ES-I3 (cell line): ENCODE data around the gene SHROOM2.
A peak's percentile ranks its signal among the peaks of the same experiment; 100 is the strongest.
"Not testable (repeated sequence)": the region's sequence is repeated elsewhere in the genome, so short reads cannot be mapped to it uniquely, and the experiment has no call there.

ENCODE experiments used
- H3K36me3 ChIP-seq: 2 replicates; pipeline ENCODE4 v1.6.1; 2013; ENCODE audit warnings: mild to moderate bottlenecking, low read length, control low read depth, moderate library complexity; ENCODE audit not compliant: insufficient read depth
- H3K4me1 ChIP-seq: 2 replicates; pipeline ENCODE4 v1.6.1; 2013; ENCODE audit warnings: mild to moderate bottlenecking, control low read depth, low read length; ENCODE audit not compliant: insufficient read depth
- H3K9ac ChIP-seq: 2 replicates; pipeline ENCODE4 v1.6.1; 2013; ENCODE audit warnings: low read depth, mild to moderate bottlenecking, low read length, moderate library complexity
- H3K9me3 ChIP-seq: 2 replicates; pipeline ENCODE4 v1.6.1; 2013; ENCODE audit warnings: mild to moderate bottlenecking, low read length, moderate library complexity; ENCODE audit not compliant: control insufficient read depth, insufficient read depth

The SHROOM2 gene

GRCh38 chrX:9765072-9765736, 21.0 kb upstream of the SHROOM2 start:
- Histone ChIP-seq H3K9me3 (no peaks in the 10 kb centered on the region), H3K9ac (peak overlapping the region; percentile 62), H3K4me1 (no peaks in the 10 kb centered on the region), H3K36me3 (no peaks in the 10 kb centered on the region)

GRCh38 chrX:9765737-9766097, 20.5 kb upstream of the SHROOM2 start, which contains the start of gene GPR143:
GPR143 (minus strand) TSS chrX:9765847; CDS start chrX:9765817, 30 bp downstream.
- H3K9ac ChIP-seq: peak within 1 kb of the TSS; percentile 62
- H3K36me3 ChIP-seq: no peaks in the 10 kb centered on the region
- H3K9me3 ChIP-seq: no peaks in the 10 kb centered on the region
- no peaks in the 10 kb centered on the region for H3K4me1 ChIP-seq

- H3K36me3 ChIP-seq: peaks cover 3% of the 10 kb centered on the region; the same call in 1 of the 2 replicates
- no peak overlapping the region for H3K9ac ChIP-seq
- H3K4me1 ChIP-seq: no peaks in the 10 kb centered on the region
- no peaks in the 10 kb centered on the region for H3K9me3 ChIP-seq
Observed at GRCh38 chrX:9767375-9767774, 18.9 kb upstream of the SHROOM2 start.

- H3K9ac ChIP-seq, H3K9me3 ChIP-seq, H3K4me1 ChIP-seq, H3K36me3 ChIP-seq: not testable (repeated sequence)
Observed at GRCh38 chrX:9768321-9768839, 17.8 kb upstream of the SHROOM2 start.

GRCh38 chrX:9770319-9770718, 15.9 kb upstream of the SHROOM2 start:
- peaks cover 3% of the 10 kb centered on the region; the same call in 1 of the 2 replicates for H3K36me3 ChIP-seq
- H3K9ac ChIP-seq: no peak overlapping the region
- no peaks in the 10 kb centered on the region for H3K9me3 ChIP-seq
- no peaks in the 10 kb centered on the region for H3K4me1 ChIP-seq

- peaks cover 3% of the 10 kb centered on the region; the same call in 1 of the 2 replicates for H3K36me3 ChIP-seq
- H3K9ac ChIP-seq: no peak overlapping the region
- H3K9me3 ChIP-seq: no peaks in the 10 kb centered on the region
- H3K4me1 ChIP-seq: no peaks in the 10 kb centered on the region
Observed at GRCh38 chrX:9772943-9773342, 13.3 kb upstream of the SHROOM2 start.

- Histone ChIP-seq H3K9me3 (no peaks in the 10 kb centered on the region), H3K36me3 (peaks cover 3% of the 10 kb centered on the region; the same call in 1 of the 2 replicates), H3K9ac (no peak overlapping the region), H3K4me1 (no peaks in the 10 kb centered on the region)
Observed at GRCh38 chrX:9775930-9776329, 10.3 kb upstream of the SHROOM2 start.

- Histone ChIP-seq H3K36me3 (no peaks in the 10 kb centered on the region), H3K9me3 (no peaks in the 10 kb centered on the region), H3K9ac (no peak overlapping the region), H3K4me1 (no peaks in the 10 kb centered on the region)
Observed at GRCh38 chrX:9781941-9782340, 4.3 kb upstream of the SHROOM2 start.

GRCh38 chrX:9784332-9784731, 1.9 kb upstream of the SHROOM2 start:
- Histone ChIP-seq H3K36me3 (no peaks in the 10 kb centered on the region), H3K9me3 (no peaks in the 10 kb centered on the region), H3K4me1 (peaks cover 3% of the 10 kb centered on the region; the same call in 1 of the 2 replicates), H3K9ac (no peak overlapping the region)

GRCh38 chrX:9785254-9785943, 830 bp upstream of the SHROOM2 start:
- Histone ChIP-seq H3K9me3 (no peaks in the 10 kb centered on the region), H3K4me1 (peaks cover 11% of the 10 kb centered on the region), H3K36me3 (no peaks in the 10 kb centered on the region), H3K9ac (peak overlapping the region; percentile 56)

GRCh38 chrX:9786798-9787635, 788 bp downstream of the SHROOM2 start:
- H3K9ac ChIP-seq: peak overlapping the region; percentile 61

GRCh38 chrX:9788911-9789310, 2.7 kb downstream of the SHROOM2 start:
- Histone ChIP-seq H3K36me3 (no peaks in the 10 kb centered on the region), H3K9me3 (no peaks in the 10 kb centered on the region), H3K9ac (no peak overlapping the region; the same call in 1 of the 2 replicates), H3K4me1 (peaks cover 21% of the 10 kb centered on the region)

More at GRCh38 chrX:9786798-9787635, 788 bp downstream of the SHROOM2 start:
- peaks cover 21% of the 10 kb centered on the region for H3K4me1 ChIP-seq
- no peaks in the 10 kb centered on the region for H3K36me3 ChIP-seq
- no peaks in the 10 kb centered on the region for H3K9me3 ChIP-seq

- Histone ChIP-seq H3K36me3 (no peaks in the 10 kb centered on the region), H3K4me1 (peaks cover 21% of the 10 kb centered on the region), H3K9me3 (no peaks in the 10 kb centered on the region), H3K9ac (no peak overlapping the region; the same call in 1 of the 2 replicates)
Observed at GRCh38 chrX:9789555-9789954, 3.3 kb downstream of the SHROOM2 start.

- Histone ChIP-seq H3K9me3 (peaks cover 3% of the 10 kb centered on the region; the same call in 1 of the 2 replicates), H3K4me1 (peaks cover 21% of the 10 kb centered on the region), H3K9ac (no peak overlapping the region), H3K36me3 (no peaks in the 10 kb centered on the region)
Observed at GRCh38 chrX:9790866-9791265, 4.6 kb downstream of the SHROOM2 start.
